Measurements from ENCODE around the gene CRPPA.

CRPPA gene

DNA sequence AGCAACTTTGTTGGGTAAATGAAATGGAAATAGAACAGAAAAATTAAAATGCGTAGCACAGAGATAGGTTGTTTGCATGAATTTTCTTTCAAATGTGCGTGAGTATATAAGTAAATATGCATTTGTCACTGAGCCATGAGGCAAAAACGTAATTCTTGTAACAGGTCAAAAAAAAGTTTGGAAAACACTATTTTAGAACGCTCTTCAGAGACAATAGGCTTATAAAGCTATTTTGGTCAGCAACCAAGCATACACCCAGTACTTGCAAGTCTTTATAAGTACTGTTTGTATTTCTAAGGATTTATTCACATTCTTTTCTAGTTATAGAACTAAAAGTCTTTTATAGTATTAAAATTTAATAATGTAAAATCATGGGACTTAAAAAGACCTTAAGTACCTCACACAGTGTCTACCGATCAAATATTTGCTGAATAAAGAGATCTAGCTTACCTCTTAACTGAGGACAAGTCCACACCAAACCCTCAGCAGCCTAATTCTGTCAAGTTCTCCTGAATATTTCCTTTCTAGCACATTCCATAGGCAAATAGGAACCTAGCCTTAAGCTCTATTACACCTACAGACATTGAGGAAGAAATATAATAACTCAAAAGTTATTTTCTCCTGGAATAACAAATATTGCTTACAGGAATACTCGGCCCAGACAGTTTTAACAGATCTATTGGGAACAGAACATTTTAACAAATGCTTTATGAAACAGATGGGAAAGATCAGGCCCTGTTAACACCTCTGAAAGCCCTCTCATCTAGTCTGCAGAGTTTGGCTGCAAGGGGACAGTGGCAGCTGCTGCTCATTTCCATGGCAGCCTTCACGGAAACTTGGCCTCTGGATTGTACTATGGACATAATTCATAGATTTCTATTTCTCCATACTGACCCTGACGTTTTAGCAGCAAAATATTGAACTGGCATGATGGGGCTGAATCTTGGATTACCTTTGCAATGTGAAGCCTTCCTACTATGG, 8.8 kb downstream of the CRPPA start:
- TF ChIP-seq CTCF (IDR thresholded peaks at IDR 0.05; ENCODE audit: low read depth, low read length) = no peak
- no peak for DNase-seq (ENCODE audit: extremely low read depth, low read depth)

DNA sequence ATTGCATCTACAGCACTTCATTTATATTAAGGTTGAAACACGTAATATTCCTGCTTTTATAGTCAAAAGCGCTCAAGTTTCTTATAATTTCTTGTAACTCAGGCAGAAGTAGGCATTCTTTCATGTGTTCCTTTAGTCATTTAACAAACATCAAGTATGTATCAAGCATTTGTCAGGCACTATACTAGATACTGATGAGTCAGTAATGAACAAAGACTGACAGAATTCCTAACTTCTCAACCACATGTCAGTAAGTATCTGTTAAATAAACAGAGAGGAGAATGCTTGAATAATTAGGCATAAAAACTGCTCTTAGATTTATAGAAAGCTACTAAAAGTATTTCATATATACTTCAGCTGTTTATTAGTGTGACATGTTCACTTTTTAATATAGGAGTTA, 9.9 kb downstream of the CRPPA start:
- TF ChIP-seq CTCF (IDR thresholded peaks at IDR 0.05; ENCODE audit: low read depth, low read length) = no peak
- no peak for DNase-seq (ENCODE audit: extremely low read depth, low read depth)

- TF ChIP-seq CTCF (IDR thresholded peaks at IDR 0.05; ENCODE audit: low read depth, low read length) = no peak
- DNase-seq (ENCODE audit: extremely low read depth, low read depth) = no peak
Observed at GRCh38 chr7:16409777-16410176, 11.6 kb downstream of the CRPPA start.

DNA sequence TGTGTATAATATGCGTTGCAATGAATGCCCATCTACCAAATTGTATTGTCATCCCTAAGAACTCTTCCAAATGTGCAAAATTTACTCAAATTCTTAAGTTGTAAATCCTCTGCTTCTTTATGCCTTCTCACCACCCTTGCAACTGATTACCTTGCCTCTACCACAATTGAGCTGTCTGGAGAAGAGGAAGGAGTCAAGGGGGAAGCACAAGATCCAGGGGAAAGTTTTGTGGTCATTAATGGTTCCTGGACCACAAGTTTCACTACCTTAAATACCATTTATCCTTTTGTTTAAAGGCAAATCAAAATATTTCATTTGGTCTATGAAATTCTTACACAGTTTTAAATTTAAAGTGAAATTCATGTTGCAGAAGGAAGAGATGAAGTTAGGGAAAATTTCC, 16.7 kb downstream of the CRPPA start:
- TF ChIP-seq CTCF (IDR thresholded peaks at IDR 0.05; ENCODE audit: low read depth, low read length) = no peak
- no peak for DNase-seq (ENCODE audit: extremely low read depth, low read depth)

DNA sequence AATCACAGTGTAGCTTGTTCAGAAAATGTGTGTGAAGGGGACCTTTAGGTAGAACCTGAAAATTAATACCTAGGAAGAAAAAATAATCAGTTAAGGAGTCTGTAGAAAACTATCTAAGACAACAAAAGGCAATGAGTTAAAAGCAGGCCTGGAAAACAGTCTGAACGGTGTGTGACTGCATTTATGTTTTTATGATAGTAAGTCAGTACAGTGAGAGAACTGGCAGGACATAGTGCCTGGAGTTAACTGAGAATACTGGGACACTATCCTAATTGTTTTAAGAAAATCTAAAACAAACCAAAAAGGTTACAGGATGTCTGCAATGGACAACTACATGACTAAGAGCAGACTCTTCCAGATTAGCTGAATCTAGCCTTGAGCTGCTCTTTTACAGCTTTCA, 17.9 kb downstream of the CRPPA start:
- TF ChIP-seq CTCF (IDR thresholded peaks at IDR 0.05; ENCODE audit: low read depth, low read length) = no peak
- no peak for DNase-seq (ENCODE audit: extremely low read depth, low read depth)

- no peak for TF ChIP-seq CTCF (IDR thresholded peaks at IDR 0.05; ENCODE audit: low read depth, low read length)
- DNase-seq (ENCODE audit: extremely low read depth, low read depth) = no peak
Observed at GRCh38 chr7:16402940-16403339, 18.4 kb downstream of the CRPPA start.

DNA sequence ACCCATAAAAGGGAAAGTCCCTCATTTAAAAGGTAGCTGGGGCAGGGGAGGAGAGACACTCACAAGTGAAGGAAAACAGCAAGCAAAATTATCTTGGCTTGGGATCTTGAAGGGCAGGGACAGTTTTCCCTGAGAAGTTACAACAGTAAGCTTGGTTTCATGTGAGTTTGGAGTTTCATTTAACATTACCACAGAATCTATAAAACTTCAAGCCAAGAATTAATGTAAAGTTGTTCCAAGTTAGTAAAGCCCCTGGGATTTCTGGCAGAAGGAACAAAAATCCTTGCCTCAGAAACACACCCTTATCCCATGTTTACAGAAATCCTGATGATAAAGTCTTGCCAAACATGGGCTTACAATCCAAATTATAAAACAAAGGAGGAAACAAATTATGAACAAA, 19.2 kb downstream of the CRPPA start:
- no peak for TF ChIP-seq CTCF (IDR thresholded peaks at IDR 0.05; ENCODE audit: low read depth, low read length)
- no peak for DNase-seq (ENCODE audit: extremely low read depth, low read depth)
